LNCaP clone FGC (cell line): ENCODE data around the gene APEX2.

Experiments used
- DNase-seq: peaks from one replicate; pipeline ENCODE4 v3.0.0-alpha.2; 2011; ENCODE audit warnings: low read depth
- H3K4me3 ChIP-seq: 2 replicates; pipeline ENCODE4 v1.5.1; 2011; ENCODE audit warnings: mild to moderate bottlenecking, low read depth, low read length, control low read depth
- CTCF ChIP-seq: IDR thresholded peaks from 2 replicates; pipeline ENCODE4 v1.5.1; 2012; ENCODE audit warnings: mild to moderate bottlenecking; ENCODE audit not compliant: control insufficient read depth, insufficient read depth; ENCODE audit errors: extremely low read depth

APEX2 gene

GRCh38 chrX:54999717-55000598 lies at the start of gene APEX2:
APEX2 (plus strand) TSS chrX:55000363; CDS start chrX:55000423, 60 bp downstream.
- H3K4me3 ChIP-seq, result peak within 1 kb of the TSS; percentile 60
- TF ChIP-seq CTCF, result no peak
- DNase-seq, result peak; percentile 89

- DNase-seq, result peak; percentile 58
- peak; percentile 23; the same call in 1 of the 2 replicates for TF ChIP-seq CTCF
- H3K4me3 ChIP-seq, result no peak overlapping the region
These were observed 49.3 kb upstream of the APEX2 start for GRCh38 chrX:54950730-54951375.

GRCh38 chrX:54961750-54962149 lies 38.4 kb upstream of the APEX2 start:
- H3K4me3 ChIP-seq, result no peak overlapping the region
- TF ChIP-seq CTCF, result no peak
- no peak for DNase-seq

GRCh38 chrX:54964766-54965497 lies 35.2 kb upstream of the APEX2 start:
- no peak for TF ChIP-seq CTCF

GRCh38 chrX:54977387-54977786 lies 22.8 kb upstream of the APEX2 start:
- no peak for TF ChIP-seq CTCF
- H3K4me3 ChIP-seq, result no peak overlapping the region
- DNase-seq, result no peak

More at GRCh38 chrX:54964766-54965497, 35.2 kb upstream of the APEX2 start:
- no peak for DNase-seq
- H3K4me3 ChIP-seq, result no peak overlapping the region

GRCh38 chrX:54978448-54978847 lies 21.7 kb upstream of the APEX2 start:
- TF ChIP-seq CTCF, result no peak
- H3K4me3 ChIP-seq, result no peak overlapping the region
- no peak for DNase-seq
